ENCODE data around the gene MEN1.

- no peak for TF ChIP-seq POLR2A (IDR thresholded peaks at IDR 0.05; ENCODE audit: low read length)
- TF ChIP-seq GATA1 (IDR thresholded peaks at IDR 0.05; ENCODE audit: low read depth, low read length) = no peak
Observed at GRCh38 chr11:64844330-64845128, 34.2 kb upstream of the MEN1 start, which contains the start of gene CDC42BPG.

All from erythroblast (primary cell).